Peyer's patch (tissue), 4 donors: Measurements from ENCODE around the gene RPTOR.

ENCODE experiments used
- POLR2A ChIP-seq, 2 donors: fragments of 450-650 bp; IDR thresholded peaks; one replicate each; pipeline ENCODE4 v1.5.1; 2017; ENCODE audit warnings: antibody characterized with exemption in 2 of 2, mild to moderate bottlenecking in 2 of 2, moderate library complexity in 2 of 2
- TF ChIP-seq, protein P1 (sequence below), 6 experiments: fragments of 450-650 bp in 4 of 6; fragments of 200-600 bp in 2 of 6; sonication (generic) in 1 of 6; IDR thresholded peaks; one replicate each; pipeline ENCODE4 v1.5.1; 2017 to 2019; ENCODE audit warnings: antibody characterized with exemption in 6 of 6, mild to moderate bottlenecking in 3 of 6, moderate library complexity in 1 of 6

DNA sequence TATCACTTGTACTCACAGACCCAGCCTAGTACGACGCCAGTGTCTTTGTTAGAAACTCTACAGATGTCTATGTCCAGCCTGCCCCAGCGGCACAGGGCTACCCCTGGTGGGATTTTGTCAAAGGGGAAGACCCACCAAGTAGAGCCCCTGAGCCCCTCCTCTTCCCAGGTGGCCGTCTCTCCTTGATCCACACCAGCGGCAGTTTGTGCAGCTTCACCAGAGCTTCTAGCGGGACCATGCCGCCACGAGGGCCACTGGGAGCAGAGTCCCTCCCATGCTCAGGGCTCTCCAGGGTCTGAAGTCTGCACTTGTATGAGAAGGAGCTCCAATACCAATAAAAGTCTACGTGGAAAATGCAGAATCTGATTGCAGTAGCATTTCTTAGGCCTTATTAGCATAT, 157.1 kb downstream of the RPTOR start:
- TF ChIP-seq, protein P1, sequence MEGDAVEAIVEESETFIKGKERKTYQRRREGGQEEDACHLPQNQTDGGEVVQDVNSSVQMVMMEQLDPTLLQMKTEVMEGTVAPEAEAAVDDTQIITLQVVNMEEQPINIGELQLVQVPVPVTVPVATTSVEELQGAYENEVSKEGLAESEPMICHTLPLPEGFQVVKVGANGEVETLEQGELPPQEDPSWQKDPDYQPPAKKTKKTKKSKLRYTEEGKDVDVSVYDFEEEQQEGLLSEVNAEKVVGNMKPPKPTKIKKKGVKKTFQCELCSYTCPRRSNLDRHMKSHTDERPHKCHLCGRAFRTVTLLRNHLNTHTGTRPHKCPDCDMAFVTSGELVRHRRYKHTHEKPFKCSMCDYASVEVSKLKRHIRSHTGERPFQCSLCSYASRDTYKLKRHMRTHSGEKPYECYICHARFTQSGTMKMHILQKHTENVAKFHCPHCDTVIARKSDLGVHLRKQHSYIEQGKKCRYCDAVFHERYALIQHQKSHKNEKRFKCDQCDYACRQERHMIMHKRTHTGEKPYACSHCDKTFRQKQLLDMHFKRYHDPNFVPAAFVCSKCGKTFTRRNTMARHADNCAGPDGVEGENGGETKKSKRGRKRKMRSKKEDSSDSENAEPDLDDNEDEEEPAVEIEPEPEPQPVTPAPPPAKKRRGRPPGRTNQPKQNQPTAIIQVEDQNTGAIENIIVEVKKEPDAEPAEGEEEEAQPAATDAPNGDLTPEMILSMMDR (IDR thresholded peaks at IDR 0.05) = no peak
- TF ChIP-seq POLR2A (IDR thresholded peaks at IDR 0.05) = no peak
